PC-3 (cell line): Measurements from ENCODE around the gene ANKRD40.

Source experiments
- CTCF ChIP-seq: fragments of 300-600 bp; sonication (generic); conservative IDR thresholded peaks from 2 replicates; pipeline ENCODE4 v1.5.1; 2017; ENCODE audit warnings: antibody characterized with exemption, low read depth, mild to moderate bottlenecking, low read length
- EZH2 ChIP-seq: fragments of 300-600 bp; sonication (generic); IDR thresholded peaks from one replicate; pipeline ENCODE4 v1.6.1; 2017; ENCODE audit warnings: antibody characterized with exemption, mild to moderate bottlenecking, low read length; ENCODE audit not compliant: unreplicated experiment
- EZH2phosphoT487 ChIP-seq: fragments of 300-600 bp; sonication (generic); IDR thresholded peaks from 2 replicates; pipeline ENCODE4 v1.6.1; 2018; ENCODE audit warnings: mild to moderate bottlenecking, antibody characterized with exemption, low read length, borderline replicate concordance

- TF ChIP-seq EZH2phosphoT487 (no peak), CTCF (no peak; the same call in 1 of the 2 replicates), EZH2 (no peak)
These were observed 611 bp upstream of the ANKRD40 start for GRCh38 chr17:50708050-50709000.
